ENCODE results near the gene SAG. TPM values are rescaled to one million over a fixed set of nuclear protein-coding genes. Genes with fewer than 3 reads are reported as not detected.

Gene SAG
- total and polyA plus RNA-seq, 2 experiments from 2014 or later = 0.47 TPM; not detected in 1

- Histone ChIP-seq H3K79me2 (peaks cover 42% of the 10 kb centered on the region), H3K4me1 (ENCODE audit: insufficient read depth) (peaks cover 24% of the 10 kb centered on the region), H3K27ac (no peak overlapping the region), H3K36me3 (replicated peaks; ENCODE audit: insufficient read depth, low read depth) (no peaks in the 10 kb centered on the region), H3K4me3 (no peak overlapping the region), H3K27me3 (no peaks in the 10 kb centered on the region), H3K4me2 (peak overlapping the region; percentile 94), H4K20me1 (ENCODE audit: insufficient read depth, poor library complexity, severe bottlenecking) (peaks cover 6% of the 10 kb centered on the region), H3K9me3 (ENCODE audit: low read depth) (no peaks in the 10 kb centered on the region), H3K9me2 (replicated peaks; ENCODE audit: insufficient read depth) (no peaks in the 10 kb centered on the region), H2AFZ (no peak overlapping the region)
- no peak for TF ChIP-seq EZH2 (IDR thresholded peaks at IDR 0.05; ENCODE audit: borderline replicate concordance)
- no peak for DNase-seq (ENCODE audit: low spot score)
- WGBS (ENCODE audit: low lambda C conversion rate, missing lambda C conversion rate) = 0% methylated on average over 2 of the region's 77 CpGs
These were observed 46.9 kb downstream of the SAG start for GRCh38 chr2:233354500-233354924.

- Histone ChIP-seq H4K20me1 (ENCODE audit: insufficient read depth, poor library complexity, severe bottlenecking) (peaks cover 6% of the 10 kb centered on the region), H2AFZ (peak overlapping the region; percentile 71), H3K9me3 (ENCODE audit: low read depth) (no peaks in the 10 kb centered on the region), H3K36me3 (replicated peaks; ENCODE audit: insufficient read depth, low read depth) (no peaks in the 10 kb centered on the region), H3K27me3 (no peaks in the 10 kb centered on the region), H3K4me3 (peak overlapping the region; percentile 78), H3K79me2 (peaks cover 47% of the 10 kb centered on the region), H3K4me2 (peak overlapping the region; percentile 94), H3K4me1 (ENCODE audit: insufficient read depth) (peaks cover 22% of the 10 kb centered on the region), H3K9me2 (replicated peaks; ENCODE audit: insufficient read depth) (no peaks in the 10 kb centered on the region), H3K27ac (no peak overlapping the region)
- TF ChIP-seq EZH2 (IDR thresholded peaks at IDR 0.05; ENCODE audit: borderline replicate concordance) (no peak), EZH2phosphoT487 (IDR thresholded peaks at IDR 0.05; ENCODE audit: low read depth, severe bottlenecking, unreplicated experiment) (no peak), CTCF (IDR thresholded peaks at IDR 0.05; ENCODE audit: poor library complexity) (no peak)
- 7% methylated on average over 31 of the region's 46 CpGs for WGBS (ENCODE audit: low lambda C conversion rate, missing lambda C conversion rate)
- DNase-seq (ENCODE audit: low spot score) = peak; percentile 28
These were observed 47.5 kb downstream of the SAG start for GRCh38 chr2:233354971-233355574.

GRCh38 chr2:233355916-233356315, 48.3 kb downstream of the SAG start:
- Histone ChIP-seq H4K20me1 (ENCODE audit: insufficient read depth, poor library complexity, severe bottlenecking) (peaks cover 6% of the 10 kb centered on the region), H3K4me3 (no peak overlapping the region), H3K4me1 (ENCODE audit: insufficient read depth) (peaks cover 21% of the 10 kb centered on the region), H2AFZ (no peak overlapping the region), H3K9me2 (replicated peaks; ENCODE audit: insufficient read depth) (no peaks in the 10 kb centered on the region), H3K36me3 (replicated peaks; ENCODE audit: insufficient read depth, low read depth) (no peaks in the 10 kb centered on the region), H3K27ac (no peak overlapping the region), H3K27me3 (no peaks in the 10 kb centered on the region), H3K9me3 (ENCODE audit: low read depth) (no peaks in the 10 kb centered on the region), H3K4me2 (peak overlapping the region; percentile 94), H3K79me2 (peaks cover 53% of the 10 kb centered on the region)
- no peak for TF ChIP-seq CTCF (IDR thresholded peaks at IDR 0.05; ENCODE audit: poor library complexity)
- no peak for TF ChIP-seq EZH2phosphoT487 (IDR thresholded peaks at IDR 0.05; ENCODE audit: low read depth, severe bottlenecking, unreplicated experiment)
- TF ChIP-seq EZH2 (IDR thresholded peaks at IDR 0.05; ENCODE audit: borderline replicate concordance) = no peak
- no peak for DNase-seq (ENCODE audit: low spot score)
- WGBS (ENCODE audit: low lambda C conversion rate, missing lambda C conversion rate) = 91% methylated on average over 10 of the region's 10 CpGs

- H2AFZ ChIP-seq = no peak overlapping the region
- no peak for DNase-seq (ENCODE audit: low spot score)
- H3K4me3 ChIP-seq = no peak overlapping the region
- no peaks in the 10 kb centered on the region for H3K9me2 ChIP-seq (replicated peaks; ENCODE audit: insufficient read depth)
- H3K79me2 ChIP-seq = peaks cover 55% of the 10 kb centered on the region
- TF ChIP-seq EZH2 (IDR thresholded peaks at IDR 0.05; ENCODE audit: borderline replicate concordance) (no peak), EZH2phosphoT487 (IDR thresholded peaks at IDR 0.05; ENCODE audit: low read depth, severe bottlenecking, unreplicated experiment) (no peak), CTCF (IDR thresholded peaks at IDR 0.05; ENCODE audit: poor library complexity) (no peak)
- H4K20me1 ChIP-seq (ENCODE audit: insufficient read depth, poor library complexity, severe bottlenecking) = peaks cover 6% of the 10 kb centered on the region
- 63% methylated on average over 4 of the region's 4 CpGs for WGBS (ENCODE audit: low lambda C conversion rate, missing lambda C conversion rate)
- H3K27me3 ChIP-seq = no peaks in the 10 kb centered on the region
- H3K36me3 ChIP-seq (replicated peaks; ENCODE audit: insufficient read depth, low read depth) = no peaks in the 10 kb centered on the region
- H3K4me2 ChIP-seq = peak overlapping the region; percentile 94
- H3K27ac ChIP-seq = peak overlapping the region; percentile 30
- peaks cover 15% of the 10 kb centered on the region for H3K4me1 ChIP-seq (ENCODE audit: insufficient read depth)
- no peaks in the 10 kb centered on the region for H3K9me3 ChIP-seq (ENCODE audit: low read depth)
These were observed 49.1 kb downstream of the SAG start for GRCh38 chr2:233356546-233357308.

Measured in hepatocyte (in vitro differentiated cells).